Measurements from ENCODE around the gene TMEM242. TPM values are rescaled to one million over a fixed set of nuclear protein-coding genes. Genes with fewer than 3 reads are reported as not detected.

TMEM242 gene
- total RNA-seq, 2 donors from 2014 or later, result 12.4 to 12.9 TPM

- Mint-ChIP-seq H3K27ac (no peak overlapping the region), H3K4me1 (peaks cover 10% of the 10 kb centered on the region), H3K4me3 (no peak overlapping the region), H3K27me3 (no peaks in the 10 kb centered on the region), H3K36me3 (ENCODE audit: low read depth) (peaks cover 6% of the 10 kb centered on the region)
- peak; percentile 53 for ATAC-seq
- no peak for DNase-seq
- H3K9me3 ChIP-seq (ENCODE audit: control insufficient read depth, low read length, poor library complexity, severe bottlenecking), result no peaks in the 10 kb centered on the region
Observed at GRCh38 chr6:157292202-157292601, 31.1 kb downstream of the TMEM242 start.

DNA sequence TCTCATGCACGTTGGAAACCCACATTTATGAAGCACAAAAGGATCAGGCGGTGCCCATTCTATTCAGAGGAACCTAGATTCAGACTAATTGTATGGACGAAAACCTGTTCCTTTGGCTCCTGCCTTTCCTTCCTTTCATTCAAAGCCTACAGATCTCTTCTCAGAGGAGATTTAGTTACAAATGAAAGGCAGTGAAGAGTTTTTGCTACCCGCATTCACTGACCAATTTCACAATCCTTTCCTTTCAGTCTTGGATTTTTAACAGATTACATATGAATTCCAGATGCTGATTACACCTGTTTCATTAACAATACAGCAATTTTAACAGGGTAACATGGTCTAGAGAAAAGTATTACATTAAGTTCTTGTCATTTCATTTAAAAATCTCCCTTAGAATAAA is 32.0 kb downstream of the TMEM242 start:
- Mint-ChIP-seq H3K36me3 (ENCODE audit: low read depth) (peaks cover 6% of the 10 kb centered on the region), H3K27me3 (no peaks in the 10 kb centered on the region), H3K4me1 (peaks cover 8% of the 10 kb centered on the region), H3K27ac (no peak overlapping the region), H3K4me3 (no peak overlapping the region)
- H3K9me3 ChIP-seq (ENCODE audit: control insufficient read depth, low read length, poor library complexity, severe bottlenecking), result no peaks in the 10 kb centered on the region
- DNase-seq (no peak), ATAC-seq (no peak)

DNA sequence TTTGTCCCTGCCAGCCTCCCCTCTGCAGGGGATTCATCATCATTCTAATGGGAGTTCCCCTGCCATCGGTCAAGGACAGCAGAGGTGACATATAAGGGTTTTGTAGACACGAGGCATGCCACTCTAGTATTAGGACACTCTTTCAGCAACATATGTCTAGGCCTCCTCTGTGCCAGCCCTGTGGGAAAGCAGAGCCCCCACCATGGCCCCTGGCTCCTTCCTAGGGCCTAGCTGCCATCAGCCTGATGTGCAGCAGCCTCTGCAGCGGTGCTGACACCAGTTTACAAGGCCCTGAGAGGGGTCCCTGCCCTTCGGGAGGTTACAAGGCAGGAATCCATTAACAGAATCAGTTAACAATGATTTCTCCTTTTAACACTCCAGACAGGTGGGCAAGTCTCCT is 32.5 kb downstream of the TMEM242 start:
- Mint-ChIP-seq H3K36me3 (ENCODE audit: low read depth) (peaks cover 6% of the 10 kb centered on the region), H3K27me3 (no peaks in the 10 kb centered on the region), H3K4me1 (peaks cover 8% of the 10 kb centered on the region), H3K4me3 (no peak overlapping the region), H3K27ac (no peak overlapping the region)
- DNase-seq (no peak), ATAC-seq (no peak)
- H3K9me3 ChIP-seq (ENCODE audit: control insufficient read depth, low read length, poor library complexity, severe bottlenecking), result no peaks in the 10 kb centered on the region

DNA sequence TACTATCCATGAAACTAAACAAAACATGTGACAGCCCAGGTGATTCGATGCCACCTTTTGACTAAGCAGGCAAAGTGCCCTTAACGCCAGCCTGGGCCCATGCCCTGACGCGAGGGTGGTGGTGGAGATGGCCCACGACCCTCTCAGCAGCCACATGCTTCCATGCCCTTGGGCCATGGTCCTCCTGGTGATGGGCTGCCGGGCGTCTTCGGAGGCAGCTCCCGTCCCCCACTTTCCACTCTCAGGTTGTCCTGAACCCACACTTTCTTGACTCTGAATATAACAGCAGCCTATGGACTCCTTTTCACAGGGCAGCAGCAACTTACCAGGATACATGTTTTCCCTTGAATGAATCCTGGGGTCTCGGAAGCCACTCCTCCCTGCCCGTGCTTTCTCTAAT is 33.6 kb downstream of the TMEM242 start:
- H3K9me3 ChIP-seq (ENCODE audit: control insufficient read depth, low read length, poor library complexity, severe bottlenecking), result no peaks in the 10 kb centered on the region
- DNase-seq (no peak), ATAC-seq (no peak)
- Mint-ChIP-seq H3K36me3 (ENCODE audit: low read depth) (peaks cover 6% of the 10 kb centered on the region), H3K27ac (no peak overlapping the region), H3K4me3 (no peak overlapping the region), H3K4me1 (peaks cover 8% of the 10 kb centered on the region), H3K27me3 (no peaks in the 10 kb centered on the region)

GRCh38 chr6:157288575-157288974 is 34.7 kb downstream of the TMEM242 start:
- no peak for ATAC-seq
- peaks cover 6% of the 10 kb centered on the region for H3K36me3 Mint-ChIP-seq (ENCODE audit: low read depth)
- H3K27ac Mint-ChIP-seq, result no peak overlapping the region
- H3K4me3 Mint-ChIP-seq, result no peak overlapping the region
- H3K9me3 ChIP-seq (ENCODE audit: control insufficient read depth, low read length, poor library complexity, severe bottlenecking), result no peaks in the 10 kb centered on the region
- DNase-seq, result no peak
- peaks cover 8% of the 10 kb centered on the region for H3K4me1 Mint-ChIP-seq
- no peaks in the 10 kb centered on the region for H3K27me3 Mint-ChIP-seq

DNA sequence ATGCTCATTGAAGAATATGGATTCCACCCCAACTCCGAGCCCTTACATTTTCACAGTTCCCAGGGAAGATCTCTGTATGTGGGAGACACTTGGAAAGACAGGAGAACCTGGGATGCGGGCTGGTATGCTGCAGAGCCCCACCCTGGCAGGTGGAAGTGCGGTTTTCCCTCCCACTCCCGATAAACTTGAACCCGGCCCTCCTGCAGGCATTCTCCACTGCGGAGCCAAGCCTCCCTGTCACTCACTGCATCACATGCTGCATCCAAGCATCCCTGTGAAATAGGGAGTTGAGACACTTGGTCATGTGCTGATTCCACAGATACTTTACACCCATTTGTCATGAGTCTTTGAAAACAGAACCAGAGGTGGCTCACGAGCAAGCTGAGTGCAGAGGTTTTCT is 35.4 kb downstream of the TMEM242 start:
- Mint-ChIP-seq H3K27ac (no peak overlapping the region), H3K36me3 (ENCODE audit: low read depth) (peaks cover 6% of the 10 kb centered on the region), H3K27me3 (no peaks in the 10 kb centered on the region), H3K4me3 (no peak overlapping the region), H3K4me1 (peaks cover 4% of the 10 kb centered on the region)
- H3K9me3 ChIP-seq (ENCODE audit: control insufficient read depth, low read length, poor library complexity, severe bottlenecking), result no peaks in the 10 kb centered on the region
- ATAC-seq (no peak), DNase-seq (no peak)

DNA sequence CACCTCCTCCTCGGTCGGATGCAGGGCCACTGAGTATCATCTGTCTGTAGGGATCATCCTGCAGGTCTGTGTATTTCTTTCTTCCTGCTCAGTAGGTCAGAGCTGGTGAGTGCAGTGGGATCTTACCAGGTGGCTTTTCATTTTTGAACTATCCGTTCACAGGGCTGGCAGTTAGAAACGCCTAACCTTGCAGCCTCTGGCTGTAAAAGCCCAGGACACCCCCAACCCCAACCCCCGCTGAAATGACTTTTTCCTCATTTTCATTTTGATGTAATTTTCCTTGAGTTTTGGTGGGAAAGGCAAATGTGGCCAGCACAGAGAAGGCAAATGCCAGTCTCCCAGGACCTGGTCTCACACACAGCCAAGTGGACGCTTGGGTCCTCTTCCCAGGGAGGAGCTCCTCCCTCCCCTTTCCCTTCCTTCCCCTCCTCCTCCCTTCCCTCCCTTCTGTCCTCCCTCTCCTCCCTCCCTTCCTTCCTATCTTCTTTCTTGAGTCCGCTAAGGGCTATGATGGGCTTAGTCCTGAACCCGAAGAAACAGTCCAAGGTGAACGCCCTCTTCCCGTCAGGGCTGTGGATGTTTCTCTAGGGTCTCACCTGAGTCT is 36.0 kb downstream of the TMEM242 start:
- Mint-ChIP-seq H3K27me3 (peaks cover 4% of the 10 kb centered on the region), H3K36me3 (ENCODE audit: low read depth) (peaks cover 7% of the 10 kb centered on the region), H3K27ac (no peak overlapping the region), H3K4me3 (no peak overlapping the region), H3K4me1 (peaks cover 6% of the 10 kb centered on the region)
- H3K9me3 ChIP-seq (ENCODE audit: control insufficient read depth, low read length, poor library complexity, severe bottlenecking), result no peaks in the 10 kb centered on the region
- no peak for DNase-seq
- no peak for ATAC-seq

GRCh38 chr6:157285422-157285779 is 37.9 kb downstream of the TMEM242 start:
- H3K27ac Mint-ChIP-seq, result peak overlapping the region; percentile 21
- ATAC-seq, result no peak

GRCh38 chr6:157284738-157285421 is 38.4 kb downstream of the TMEM242 start:
- Mint-ChIP-seq H3K4me1 (peaks cover 4% of the 10 kb centered on the region), H3K27me3 (peaks cover 4% of the 10 kb centered on the region), H3K4me3 (no peak overlapping the region), H3K36me3 (ENCODE audit: low read depth) (peaks cover 3% of the 10 kb centered on the region), H3K27ac (peak overlapping the region; percentile 21)
- H3K9me3 ChIP-seq (ENCODE audit: control insufficient read depth, low read length, poor library complexity, severe bottlenecking), result no peaks in the 10 kb centered on the region
- ATAC-seq (no peak), DNase-seq (no peak)

More at GRCh38 chr6:157285422-157285779, 37.9 kb downstream of the TMEM242 start:
- H3K36me3 Mint-ChIP-seq (ENCODE audit: low read depth), result peaks cover 8% of the 10 kb centered on the region
- no peaks in the 10 kb centered on the region for H3K9me3 ChIP-seq (ENCODE audit: control insufficient read depth, low read length, poor library complexity, severe bottlenecking)
- no peak for DNase-seq
- peaks cover 6% of the 10 kb centered on the region for H3K4me1 Mint-ChIP-seq
- H3K27me3 Mint-ChIP-seq, result peaks cover 4% of the 10 kb centered on the region
- no peak overlapping the region for H3K4me3 Mint-ChIP-seq

DNA sequence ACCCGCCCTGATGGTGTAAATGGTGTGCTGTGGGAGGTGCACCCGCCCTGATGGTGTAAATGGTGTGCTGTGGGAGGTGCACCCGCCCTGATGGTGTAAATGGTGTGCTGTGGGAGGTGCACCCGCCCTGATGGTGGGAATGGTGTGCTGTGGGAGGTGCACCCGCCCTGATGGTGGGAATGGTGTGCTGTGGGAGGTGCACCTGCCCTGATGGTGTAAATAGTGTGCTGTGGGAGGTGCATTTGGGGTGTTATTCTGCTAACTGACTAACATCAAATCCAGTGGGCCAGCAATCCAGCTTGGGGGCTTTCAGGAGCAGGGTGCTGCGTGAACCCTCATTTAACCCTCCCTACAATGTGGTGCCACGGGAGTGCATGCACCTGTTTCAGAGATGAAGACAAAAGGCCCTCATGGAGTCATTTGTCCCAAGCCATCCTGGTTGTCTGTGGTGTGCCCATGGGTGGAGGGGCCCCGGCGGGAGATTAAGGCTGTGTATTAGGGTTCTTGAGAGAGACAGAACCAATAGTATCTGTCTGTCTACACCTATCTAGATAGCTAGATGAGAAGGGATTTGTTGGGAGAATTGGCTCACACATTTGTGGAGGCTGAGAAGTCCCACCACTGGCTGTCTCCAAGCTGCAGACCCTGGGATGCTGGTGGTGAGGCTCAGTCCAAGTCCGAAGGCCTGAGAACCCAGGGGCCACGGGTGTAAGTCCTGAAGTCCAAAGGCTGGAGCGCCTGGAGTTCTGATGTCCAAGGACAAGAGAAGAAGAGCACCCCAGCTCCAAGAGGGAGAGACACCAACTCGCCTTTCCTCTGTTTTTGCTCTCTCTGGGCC is 39.2 kb downstream of the TMEM242 start:
- no peak overlapping the region for H3K27ac Mint-ChIP-seq
- peaks cover 3% of the 10 kb centered on the region for H3K4me1 Mint-ChIP-seq
- H3K27me3 Mint-ChIP-seq, result peaks cover 4% of the 10 kb centered on the region
- peaks cover 2% of the 10 kb centered on the region for H3K36me3 Mint-ChIP-seq (ENCODE audit: low read depth)
- ATAC-seq (no peak), DNase-seq (no peak)
- no peaks in the 10 kb centered on the region for H3K9me3 ChIP-seq (ENCODE audit: control insufficient read depth, low read length, poor library complexity, severe bottlenecking)
- H3K4me3 Mint-ChIP-seq, result no peak overlapping the region

GRCh38 chr6:157283330-157283898 is 39.9 kb downstream of the TMEM242 start:
- DNase-seq (no peak), ATAC-seq (no peak)
- no peaks in the 10 kb centered on the region for H3K9me3 ChIP-seq (ENCODE audit: control insufficient read depth, low read length, poor library complexity, severe bottlenecking)
- Mint-ChIP-seq H3K36me3 (ENCODE audit: low read depth) (peaks cover 2% of the 10 kb centered on the region), H3K27ac (no peak overlapping the region), H3K4me1 (peaks cover 3% of the 10 kb centered on the region), H3K4me3 (no peak overlapping the region), H3K27me3 (peaks cover 4% of the 10 kb centered on the region)

DNA sequence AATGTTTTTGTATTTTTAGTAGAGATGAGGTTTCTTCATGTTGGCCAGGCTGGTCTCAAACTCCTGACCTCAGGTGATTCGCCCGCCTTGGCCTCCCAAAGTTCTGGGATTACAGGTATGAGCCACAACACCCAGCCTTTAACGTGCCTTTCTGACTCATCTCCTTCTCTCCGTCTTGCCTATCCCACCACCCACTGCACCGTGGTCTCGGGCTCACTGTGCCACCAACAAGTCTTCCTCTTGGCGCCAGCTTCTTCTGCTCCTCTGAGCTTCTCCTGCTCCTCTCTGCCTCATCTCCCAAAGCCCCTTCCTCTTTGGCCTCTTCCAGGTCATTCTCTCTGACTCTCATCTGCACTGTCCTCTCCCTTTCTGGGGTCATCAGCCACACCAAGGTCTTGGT is 41.0 kb downstream of the TMEM242 start:
- no peaks in the 10 kb centered on the region for H3K9me3 ChIP-seq (ENCODE audit: control insufficient read depth, low read length, poor library complexity, severe bottlenecking)
- Mint-ChIP-seq H3K4me3 (no peak overlapping the region), H3K27ac (no peak overlapping the region), H3K4me1 (peaks cover 3% of the 10 kb centered on the region), H3K27me3 (peaks cover 4% of the 10 kb centered on the region), H3K36me3 (ENCODE audit: low read depth) (peaks cover 2% of the 10 kb centered on the region)
- no peak for DNase-seq
- no peak for ATAC-seq

DNA sequence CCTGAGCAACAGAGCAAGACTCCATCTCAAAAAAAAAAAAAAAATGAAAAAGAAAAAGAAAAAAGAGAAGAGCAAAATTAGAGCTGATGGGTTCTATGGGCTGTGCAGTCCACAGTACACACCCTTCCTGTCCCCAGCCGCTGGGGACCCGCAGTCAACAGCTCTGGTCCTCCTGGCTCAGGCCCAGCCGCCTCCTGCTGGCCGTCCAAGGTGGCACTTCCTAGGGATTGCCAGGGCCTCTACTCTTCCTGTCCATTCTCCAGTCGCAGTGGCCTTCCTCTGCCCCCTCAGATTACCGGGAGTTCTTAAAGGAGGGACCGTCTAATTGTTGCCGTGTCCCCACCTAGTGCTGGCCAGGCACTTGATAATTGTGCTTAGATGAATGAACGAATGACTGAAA is 41.7 kb downstream of the TMEM242 start:
- peaks cover 4% of the 10 kb centered on the region for H3K27me3 Mint-ChIP-seq
- H3K4me1 Mint-ChIP-seq, result peaks cover 3% of the 10 kb centered on the region
- DNase-seq (no peak), ATAC-seq (peak; percentile 41)
- H3K36me3 Mint-ChIP-seq (ENCODE audit: low read depth), result peaks cover 2% of the 10 kb centered on the region
- H3K4me3 Mint-ChIP-seq, result no peak overlapping the region
- H3K27ac Mint-ChIP-seq, result no peak overlapping the region
- H3K9me3 ChIP-seq (ENCODE audit: control insufficient read depth, low read length, poor library complexity, severe bottlenecking), result no peaks in the 10 kb centered on the region

All from T-helper 17 cell (primary cell).